HG02798 (cell line): ENCODE measurements around the gene BRI3.
"Not testable (repeated sequence)": the region's sequence is repeated elsewhere in the genome, so short reads cannot be mapped to it uniquely, and the experiment has no call there.

Experiments used
- ATAC-seq: cut with Tn5 transposase; IDR thresholded peaks from one replicate; pipeline ENCODE4 v1.9.1; 2021; ENCODE audit warnings: mild to moderate bottlenecking; ENCODE audit not compliant: unreplicated experiment, poor library complexity

Gene BRI3

DNA sequence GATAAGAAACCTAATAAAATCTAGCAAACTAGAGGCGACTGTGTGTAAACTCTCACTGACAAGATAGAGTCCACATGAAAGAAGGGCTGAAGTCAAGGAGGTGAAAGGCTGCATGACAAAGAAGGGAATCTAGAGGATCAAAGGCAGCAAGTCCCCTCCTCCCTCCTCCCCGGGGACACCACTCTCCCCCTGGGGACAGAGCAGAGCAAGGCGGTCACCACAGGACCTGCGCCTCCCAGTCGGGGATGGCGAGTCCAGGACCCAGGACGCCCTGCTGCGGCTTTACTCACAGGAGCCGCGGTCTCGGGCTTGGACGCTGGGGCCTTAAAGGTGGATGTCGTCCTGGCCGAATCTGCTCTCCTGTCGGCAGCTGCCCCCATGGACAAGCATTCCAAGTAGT lies 22.4 kb downstream of the BRI3 start:
- no peak for ATAC-seq

DNA sequence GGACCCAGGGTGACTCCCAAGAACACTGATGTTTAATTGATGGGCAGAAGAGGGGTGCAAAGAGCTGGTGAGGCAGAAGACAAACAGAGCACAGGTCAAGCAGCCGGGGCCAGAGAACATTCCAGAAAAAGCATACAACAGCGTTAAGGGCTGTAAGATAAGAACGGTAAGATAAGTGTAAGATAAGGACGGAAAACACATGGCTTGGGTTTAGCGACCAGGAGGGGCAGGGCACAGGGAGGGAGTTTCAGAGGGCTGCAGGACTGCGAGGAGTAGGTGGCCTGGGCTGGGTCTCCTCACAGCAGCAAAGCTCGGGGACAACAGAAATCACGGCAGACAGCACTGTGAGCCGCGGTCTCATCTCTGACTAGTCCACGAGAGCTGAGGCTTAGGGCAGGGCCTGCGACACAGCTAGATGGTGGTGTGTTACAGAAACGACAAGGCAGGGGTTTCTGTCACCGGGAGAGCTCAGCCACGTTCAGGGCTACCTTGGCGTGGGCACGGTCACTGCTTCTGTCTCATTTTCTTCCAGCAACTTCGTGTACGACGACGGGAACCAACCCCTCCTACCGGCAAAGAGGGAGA lies 24.6 kb downstream of the BRI3 start:
- no peak for ATAC-seq

DNA sequence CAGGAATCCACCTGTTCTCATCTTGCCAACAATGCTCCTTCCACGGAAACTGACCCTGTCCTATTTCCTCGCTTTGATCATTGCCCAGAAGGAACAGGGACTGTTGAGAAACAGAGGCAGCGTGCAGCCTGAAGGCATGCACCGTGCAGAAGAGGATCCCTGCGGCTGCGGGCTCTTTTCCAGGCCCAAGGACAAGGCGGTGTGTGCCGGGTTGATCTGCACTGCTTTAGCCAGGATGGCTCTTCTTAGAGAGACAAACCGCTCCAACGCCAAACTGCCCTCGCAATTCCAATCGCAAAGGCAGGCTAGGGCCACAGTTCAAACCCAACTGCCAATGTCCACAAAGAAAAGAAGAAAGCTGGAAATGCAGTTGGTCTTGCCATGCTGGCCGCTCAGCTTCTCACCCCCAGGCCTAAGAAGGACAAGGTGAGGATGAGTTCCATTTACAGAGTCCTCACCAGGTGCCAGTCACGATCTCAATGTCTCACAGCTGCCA lies 26.5 kb downstream of the BRI3 start:
- ATAC-seq: no peak

DNA sequence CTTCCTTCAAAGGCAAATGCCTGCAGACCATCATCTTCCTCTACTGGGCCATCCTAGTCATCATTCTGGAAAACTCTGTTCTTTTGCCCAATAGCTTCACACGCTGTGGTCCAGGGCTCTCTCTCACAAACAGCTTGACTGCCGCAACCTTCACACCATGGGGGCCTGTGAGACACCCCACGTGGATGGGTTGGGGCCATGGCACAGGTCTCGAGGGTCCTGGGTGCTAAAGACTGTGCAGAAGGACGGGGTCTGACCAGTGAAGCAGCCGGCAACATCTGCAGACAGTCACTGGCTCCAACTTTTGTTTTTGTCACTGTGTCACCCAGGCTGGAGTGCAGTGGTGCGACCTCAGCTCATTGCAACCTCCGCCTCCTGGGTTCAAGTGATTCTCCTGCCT lies 28.1 kb downstream of the BRI3 start:
- ATAC-seq: no peak

DNA sequence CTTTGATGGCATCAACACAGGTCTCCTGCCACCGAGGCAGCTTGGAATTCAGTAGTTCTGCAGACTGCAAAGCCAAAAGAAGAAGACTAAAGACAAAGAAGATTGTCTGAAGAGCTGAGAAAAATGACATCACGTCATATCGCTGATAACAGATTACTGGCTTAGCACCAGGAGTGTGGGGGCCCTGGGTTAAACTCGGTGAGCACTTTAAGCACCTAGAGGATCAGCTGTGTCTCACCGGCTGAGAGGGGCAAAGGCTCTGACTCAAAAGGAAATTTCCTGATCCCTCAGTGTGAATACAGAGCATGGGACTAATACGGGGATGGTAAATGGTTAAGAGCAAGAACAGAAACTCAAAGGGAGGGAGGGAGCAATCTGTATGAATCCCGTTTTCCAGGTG lies 30.7 kb downstream of the BRI3 start:
- ATAC-seq: no peak

DNA sequence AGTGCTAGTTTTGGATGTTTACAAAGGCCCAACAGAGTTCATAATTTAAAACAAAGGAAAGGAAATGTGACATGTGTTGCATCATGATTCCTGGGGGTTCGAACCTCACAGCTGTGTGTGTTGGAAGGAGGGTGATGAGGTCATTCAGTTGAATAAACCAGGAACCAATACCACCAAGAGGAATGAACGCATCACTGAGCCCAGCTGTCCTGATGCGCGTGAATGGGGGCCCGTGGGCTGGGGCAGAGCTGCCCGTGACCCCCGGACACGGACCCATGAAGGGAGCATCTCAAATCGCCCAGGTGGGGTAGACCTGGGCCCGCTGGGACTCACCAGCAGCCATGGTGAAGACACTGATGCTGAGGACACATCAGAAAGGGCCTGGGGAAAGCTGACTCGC lies 33.0 kb downstream of the BRI3 start:
- peak; percentile 63 for ATAC-seq

DNA sequence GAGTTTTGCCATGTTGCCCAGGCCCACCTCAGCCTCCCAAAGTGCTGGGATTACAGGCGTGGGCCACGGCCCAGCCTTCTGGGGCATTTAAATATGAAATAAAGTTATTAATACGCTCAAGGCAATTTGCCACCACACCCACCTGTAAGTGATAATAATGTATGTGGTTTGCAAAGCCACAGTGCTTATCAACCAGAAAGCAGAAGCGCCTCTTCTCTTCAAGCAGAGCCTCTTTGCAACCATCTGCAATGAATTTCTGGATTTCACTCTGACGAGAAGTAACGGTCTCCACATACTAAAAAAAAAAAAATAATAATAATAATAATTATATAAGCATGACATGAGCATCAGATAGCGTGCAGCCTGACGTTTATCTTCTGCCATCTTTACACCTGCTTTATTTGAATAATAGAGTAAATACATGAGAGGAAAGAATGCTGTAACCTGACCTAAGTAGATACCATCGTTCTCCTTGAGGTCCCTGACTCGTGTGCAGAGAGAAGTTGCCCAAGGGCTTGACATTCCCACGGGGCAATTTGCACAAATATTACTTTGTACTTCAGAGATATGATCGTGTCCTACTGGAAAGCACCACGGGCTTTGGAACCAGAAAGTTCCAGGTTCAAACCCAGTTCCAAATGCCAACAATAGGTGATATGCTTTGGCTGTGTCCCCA lies 34.0 kb downstream of the BRI3 start:
- peak; percentile 72 for ATAC-seq

DNA sequence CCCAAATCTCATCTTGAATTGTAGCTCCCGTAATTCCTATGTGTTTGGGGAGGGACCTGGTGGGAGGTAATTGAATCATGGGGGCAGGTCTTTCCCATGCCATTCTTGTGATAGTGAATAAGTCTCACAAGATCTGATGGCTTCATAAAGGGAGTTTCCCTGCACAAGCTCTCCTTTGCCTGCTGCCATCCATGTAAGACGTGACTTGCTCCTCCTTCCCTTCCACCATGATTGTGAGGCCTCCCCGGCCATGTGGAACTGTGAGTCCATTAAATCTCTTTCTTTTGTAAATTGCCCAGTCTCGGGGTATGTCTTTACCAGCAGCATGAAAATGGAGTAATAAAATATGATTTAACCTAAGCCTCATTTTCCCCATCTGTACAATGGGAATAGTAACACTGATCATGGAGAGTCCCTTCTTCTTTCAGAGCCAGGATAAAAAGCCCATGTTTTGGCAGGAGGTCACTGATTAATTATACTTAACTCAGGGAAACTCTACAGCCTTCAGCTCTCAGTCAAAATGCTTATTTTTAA lies 34.6 kb downstream of the BRI3 start:
- not testable (repeated sequence) for ATAC-seq

DNA sequence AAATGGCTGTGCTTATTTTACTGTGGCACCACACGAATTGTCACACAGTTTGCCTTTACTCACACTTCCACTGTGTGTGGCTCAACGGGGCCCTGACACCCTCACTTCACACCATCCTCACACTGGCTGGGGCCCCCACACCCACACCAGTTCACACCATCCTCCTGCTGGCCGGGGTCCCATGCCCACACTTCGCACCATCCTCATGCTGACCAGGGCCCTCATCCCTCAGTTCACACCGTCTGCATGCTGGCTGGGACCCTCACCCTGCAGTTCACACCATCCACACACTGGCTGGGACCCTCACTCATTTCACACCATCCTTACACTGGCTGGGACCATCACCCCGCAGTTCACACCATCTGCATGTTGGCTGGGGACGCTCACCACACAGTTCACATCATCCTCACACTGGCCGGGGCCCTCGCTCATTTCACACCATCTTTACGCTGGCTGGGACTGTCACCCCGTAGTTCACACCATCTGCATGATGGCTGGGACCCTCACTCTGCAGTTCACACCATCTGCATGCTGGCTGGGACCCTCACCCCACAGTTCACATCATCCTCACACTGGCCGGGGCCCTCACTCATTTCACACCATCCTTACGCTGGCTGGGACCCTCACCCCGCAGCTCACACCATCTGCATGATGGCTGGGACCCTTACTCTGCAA lies 36.0 kb downstream of the BRI3 start:
- no peak for ATAC-seq

DNA sequence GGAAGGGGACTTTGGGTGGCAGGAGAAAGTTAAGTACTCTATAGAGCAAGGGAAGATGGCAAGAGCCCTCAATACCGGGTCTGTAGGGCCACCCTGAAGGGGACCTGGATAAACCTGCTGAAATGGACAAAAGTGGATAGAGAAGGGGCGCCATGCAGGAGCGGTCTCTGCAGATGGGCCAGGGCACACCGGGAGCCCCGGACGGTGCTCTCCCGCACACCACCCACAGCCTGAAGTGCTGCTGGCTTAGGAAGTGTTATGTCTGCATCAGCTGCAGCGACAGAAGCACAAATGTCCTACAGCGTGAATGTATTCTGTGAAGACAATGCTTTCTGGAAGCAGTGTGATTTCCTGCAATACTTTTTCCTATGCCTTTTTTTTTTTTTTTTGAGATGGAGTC lies 37.7 kb downstream of the BRI3 start:
- ATAC-seq: no peak

DNA sequence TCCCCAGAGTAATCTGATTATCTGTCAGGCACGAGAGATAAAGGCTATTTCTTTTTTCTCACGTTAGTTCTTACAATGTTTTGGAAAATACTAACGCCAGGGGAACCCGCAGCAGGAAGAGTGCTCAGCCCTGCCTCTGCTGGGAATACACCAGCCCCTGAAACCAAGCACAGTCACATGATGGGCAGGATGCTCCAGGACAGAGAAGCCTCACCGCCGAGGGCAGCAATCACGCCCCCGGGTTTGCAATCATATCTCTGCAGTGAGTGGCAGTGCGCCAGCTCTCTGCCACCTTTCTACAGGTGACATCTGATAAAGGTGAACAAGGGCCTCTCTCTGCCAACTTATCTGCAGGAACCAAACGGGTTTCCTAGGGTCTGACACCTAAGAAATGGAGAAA lies 39.8 kb downstream of the BRI3 start:
- ATAC-seq: no peak

DNA sequence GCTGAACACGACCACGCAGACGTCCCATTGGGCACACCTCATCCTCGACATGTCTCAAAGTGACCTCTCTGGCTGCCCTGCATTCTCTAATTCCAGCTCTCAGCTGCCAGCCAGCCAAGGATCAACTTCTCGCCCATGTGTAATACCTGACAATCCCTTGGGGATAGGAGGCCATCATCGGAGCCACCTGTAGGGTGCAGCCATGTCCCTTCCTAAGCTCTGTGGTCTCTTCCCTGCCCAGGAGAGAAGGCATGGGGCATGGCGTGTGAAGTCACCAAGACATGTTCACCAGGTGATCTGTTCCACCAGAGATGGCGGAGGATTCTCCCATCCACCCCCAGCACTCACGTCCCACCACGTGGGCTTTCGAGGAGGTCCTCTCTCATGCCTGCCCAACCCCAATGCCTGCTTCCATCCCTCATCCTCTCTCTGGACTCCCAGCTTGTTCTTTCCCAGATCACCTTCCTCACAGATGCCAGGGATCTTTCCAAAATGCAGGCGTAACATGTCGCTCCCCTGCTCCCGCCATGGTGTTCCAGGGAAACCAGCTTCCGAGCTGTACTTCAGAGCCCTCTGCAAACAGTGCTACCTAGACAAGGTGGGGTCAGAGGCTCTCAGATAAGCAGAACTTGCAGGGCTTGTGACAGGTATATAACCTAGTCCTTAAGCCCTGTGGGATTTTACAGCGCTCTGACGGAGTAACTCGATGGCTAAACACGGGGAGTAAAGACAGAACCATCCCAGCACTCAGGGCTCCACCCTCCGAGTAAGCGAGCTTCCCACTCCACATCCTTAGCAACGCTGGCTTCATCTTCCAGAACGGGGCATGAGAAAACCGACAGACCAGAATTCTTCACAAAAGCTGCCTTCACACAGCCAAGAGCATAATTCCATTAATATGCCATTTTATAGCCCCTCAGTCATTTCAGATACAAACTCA lies 41.1 kb downstream of the BRI3 start:
- no peak for ATAC-seq

DNA sequence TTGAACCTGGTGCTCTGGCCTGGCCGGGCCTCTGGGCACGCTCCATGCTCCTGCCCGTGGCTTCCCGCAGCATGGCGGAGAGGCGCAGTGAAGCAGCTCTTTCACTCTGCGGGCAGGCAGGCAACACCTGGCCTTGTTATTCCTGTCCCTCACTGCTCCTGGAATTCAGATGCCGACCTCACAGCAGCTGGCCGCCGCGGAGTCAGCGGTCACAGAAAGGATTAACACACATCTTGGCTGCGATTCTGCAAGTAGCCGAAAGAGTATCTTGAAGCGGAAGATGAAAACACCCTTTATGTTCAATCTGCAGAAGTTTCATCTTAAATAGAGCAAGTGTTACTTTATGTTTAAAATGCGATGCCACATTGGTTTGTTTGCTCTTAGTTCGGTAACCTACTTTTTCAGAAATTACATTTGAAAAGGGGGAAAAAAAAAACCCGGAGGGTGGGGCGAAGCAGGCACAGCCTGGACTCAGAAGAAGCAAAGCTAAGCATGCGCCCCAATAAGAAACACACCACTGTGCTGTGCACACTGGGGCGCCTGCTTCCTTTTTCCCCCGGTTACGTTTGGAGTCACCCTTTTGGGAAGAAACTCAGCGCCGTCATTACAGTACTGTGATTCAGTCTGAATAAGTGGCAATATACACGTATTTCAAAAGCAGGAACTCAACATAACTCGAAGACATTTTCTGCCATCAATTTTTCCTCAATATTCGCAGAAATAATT lies 42.3 kb downstream of the BRI3 start:
- ATAC-seq: no peak

DNA sequence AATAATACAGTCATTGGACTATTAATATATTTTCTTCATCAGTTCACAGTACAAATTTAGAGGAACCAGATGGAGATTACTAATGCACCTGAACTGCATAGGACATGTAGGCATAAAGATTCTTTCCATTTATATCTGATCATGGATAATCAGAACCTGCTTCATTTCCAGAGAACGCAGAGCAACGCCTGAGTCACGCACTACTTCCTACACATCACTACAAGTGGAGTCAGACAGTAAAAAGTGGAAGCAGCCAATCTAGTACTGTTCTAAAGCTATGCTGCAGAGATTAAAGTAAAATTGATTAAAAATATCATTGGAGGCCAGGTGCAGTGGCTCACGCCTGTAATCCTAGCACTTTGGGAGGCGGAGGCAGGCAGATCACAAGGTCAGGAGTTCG lies 43.3 kb downstream of the BRI3 start:
- ATAC-seq: no peak

DNA sequence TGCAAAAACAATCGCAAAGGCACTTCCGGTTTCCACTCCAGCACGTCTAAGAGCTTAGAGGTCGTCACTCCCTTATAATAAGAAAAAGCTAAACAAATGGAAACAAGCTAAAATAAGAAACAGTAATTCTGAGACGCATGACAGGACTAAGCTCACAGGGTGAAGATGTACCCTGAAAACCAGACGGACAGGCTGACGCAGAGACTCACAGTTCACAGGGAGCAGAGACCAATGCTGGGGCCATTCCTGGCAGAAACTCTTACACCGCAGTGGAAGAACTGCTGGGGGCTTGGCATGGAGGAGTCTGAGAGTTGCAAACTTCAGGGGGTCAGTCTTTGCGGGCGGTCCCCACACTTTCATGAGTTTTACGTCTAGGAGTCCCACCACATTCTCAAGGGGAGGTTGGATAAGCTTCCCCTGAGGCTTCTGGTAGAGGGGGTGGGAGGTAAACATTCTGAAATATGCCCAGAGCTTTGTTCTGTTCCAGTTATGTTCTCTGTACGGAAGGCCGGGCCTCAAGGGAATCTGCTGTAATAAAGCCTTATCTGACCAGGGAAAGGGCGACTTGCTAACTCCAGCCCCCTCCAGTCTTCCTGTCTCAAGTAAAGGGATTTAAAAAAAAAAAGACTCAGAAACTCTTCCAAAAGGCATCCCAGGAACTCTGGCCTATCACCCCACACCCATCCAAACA lies 47.8 kb downstream of the BRI3 start:
- no peak for ATAC-seq

DNA sequence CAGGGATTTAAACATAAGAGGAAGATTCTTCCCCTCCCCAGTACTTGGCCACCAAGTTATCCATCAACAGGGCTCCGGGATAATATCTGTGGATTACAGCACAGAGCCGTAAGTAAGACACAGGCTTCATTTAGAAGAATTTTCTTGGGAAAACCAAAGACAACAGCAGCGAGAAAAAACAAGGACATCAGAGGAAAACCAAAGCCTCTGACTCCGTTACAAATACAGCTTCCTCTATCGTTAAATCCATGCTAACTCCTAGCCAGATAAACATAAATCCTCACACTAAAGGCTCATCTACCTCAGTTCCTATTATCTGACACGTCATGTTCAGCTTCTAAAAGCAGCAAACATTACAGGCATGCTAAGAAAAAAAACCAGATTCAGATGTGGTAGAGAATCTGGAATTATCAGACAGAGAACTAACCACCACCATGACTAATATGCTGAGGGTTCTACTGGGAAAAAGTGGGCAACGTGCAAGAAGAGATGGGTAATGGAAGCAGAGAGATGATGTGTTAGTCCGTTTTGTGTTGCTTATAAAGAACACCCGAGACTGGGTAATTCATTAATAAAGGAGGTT lies 48.4 kb downstream of the BRI3 start:
- ATAC-seq: no peak

DNA sequence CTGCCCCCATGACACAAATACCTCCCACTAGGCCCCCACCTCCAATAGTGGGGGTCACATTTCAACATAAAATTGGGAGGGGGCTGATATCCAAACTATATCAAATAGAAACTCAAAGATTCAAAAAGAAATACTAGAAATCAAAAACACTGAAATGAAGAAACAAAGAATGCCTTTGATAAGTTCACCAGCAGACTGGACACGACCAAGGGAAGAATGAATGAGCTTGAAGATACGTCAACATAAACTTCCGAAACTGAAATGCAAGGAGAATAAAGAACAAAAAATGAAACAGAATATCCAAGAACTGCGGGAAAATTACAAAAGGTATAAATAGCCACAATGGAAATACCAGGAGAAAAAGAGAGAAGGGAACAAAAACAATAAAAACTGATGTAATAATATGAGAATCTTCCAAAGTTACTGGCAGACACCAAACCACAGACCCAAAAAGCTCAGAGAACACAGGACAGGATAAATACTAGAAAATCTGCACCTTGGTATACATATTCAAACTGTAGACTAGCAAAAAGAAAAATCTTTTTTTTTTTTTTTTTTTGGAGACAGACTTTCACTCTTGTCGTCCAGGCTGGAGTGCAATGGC lies 49.5 kb downstream of the BRI3 start:
- no peak for ATAC-seq

DNA sequence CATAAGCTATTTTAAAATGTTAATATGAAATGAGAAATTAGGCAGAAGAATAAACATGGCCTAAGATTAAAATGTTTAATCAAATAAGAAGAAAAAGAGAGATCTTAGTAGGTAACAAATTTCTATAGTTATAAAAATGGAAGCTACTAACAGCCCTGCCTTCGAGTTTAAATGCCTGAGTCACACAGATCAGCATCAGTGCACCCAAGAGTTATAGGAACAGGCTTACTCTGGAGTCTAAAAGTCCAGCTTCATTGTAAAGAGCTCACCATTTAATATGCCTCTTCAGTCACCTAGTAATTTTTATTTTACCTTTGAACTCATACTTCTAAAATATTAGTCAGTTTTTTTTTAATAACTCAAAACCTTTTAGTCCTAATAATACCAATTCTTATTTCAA lies 52.6 kb downstream of the BRI3 start:
- no peak for ATAC-seq
